Endothelial cell of hepatic sinusoid (primary cell): ENCODE results near the gene NCBP3.

Source experiments
- in situ Hi-C: cut with HindIII; loops from 2 replicates; pipeline ENCODE4 v1.10.0; 2017; ENCODE audit warnings: low sequenced_read_pairs

NCBP3 gene

DNA sequence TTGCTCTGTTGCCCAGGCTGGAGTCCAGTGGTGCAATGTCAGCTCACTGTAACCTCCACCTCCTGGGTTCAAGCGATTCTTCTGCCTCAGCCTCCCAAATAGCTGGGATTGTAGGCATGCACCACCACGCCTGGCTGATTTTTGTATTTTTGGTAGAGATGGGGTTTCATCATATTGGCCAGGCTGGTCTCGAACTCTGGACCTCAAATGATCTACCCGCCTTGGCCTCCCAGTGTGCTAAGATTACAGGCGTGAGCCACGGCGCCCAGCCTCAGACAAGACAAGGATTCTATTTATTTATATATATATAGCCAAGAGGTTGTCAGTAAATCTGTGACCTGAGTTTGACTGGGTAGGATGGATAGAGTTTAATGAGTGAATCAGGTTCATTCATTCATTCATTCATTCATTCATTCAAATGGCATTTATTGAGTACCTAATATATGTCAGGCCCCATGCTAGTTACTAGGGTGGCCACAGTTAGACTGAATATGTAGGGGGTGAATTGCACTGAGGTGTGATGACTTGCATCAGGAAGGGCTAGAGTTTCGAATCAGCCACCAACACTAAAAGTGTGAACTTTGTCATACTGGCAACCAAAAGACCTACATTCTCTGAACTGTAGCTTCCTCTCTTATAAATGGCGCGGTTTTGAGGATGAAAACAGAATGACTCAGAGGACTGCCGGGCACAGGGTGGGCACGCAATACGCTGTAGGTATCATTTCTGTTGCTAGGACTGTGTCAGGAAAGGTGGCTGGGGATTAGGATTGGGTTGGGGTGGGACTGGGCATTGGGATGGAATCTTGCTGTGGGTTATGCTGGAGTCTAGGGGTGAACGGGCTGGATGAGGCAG is 82.9 kb downstream of the NCBP3 start:
- in situ Hi-C loops: loop anchor here (10.0 kb wide), 1 partner anchor 68 kb away; the partner anchor contains the start of gene P2RX5

DNA sequence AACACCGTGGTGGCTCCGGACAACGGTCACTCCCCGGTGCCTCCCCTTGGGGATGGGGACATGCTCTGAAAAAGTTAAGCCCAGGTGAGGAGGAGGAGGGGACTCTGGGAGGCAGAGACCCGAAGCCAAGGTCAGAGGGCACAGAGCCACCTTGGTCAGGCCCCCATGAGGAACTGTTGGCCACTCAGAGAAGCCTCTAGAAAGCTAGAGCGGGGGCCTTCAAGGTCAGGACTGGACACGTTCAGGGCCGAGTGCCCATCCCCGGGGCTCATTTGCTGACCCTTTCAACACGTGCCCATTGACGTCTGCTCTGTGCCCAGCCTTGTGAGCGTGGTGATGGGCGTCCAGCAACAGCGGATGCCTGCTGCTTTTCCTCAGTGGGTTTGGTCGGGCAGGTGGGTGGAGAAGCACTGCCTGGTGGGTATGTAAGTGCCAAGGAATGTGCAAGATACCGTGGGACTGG is 84.1 kb downstream of the NCBP3 start:
- in situ Hi-C loops: loop anchor here (10.0 kb wide), 1 partner anchor 67 kb away; the partner anchor contains the start of gene P2RX5

DNA sequence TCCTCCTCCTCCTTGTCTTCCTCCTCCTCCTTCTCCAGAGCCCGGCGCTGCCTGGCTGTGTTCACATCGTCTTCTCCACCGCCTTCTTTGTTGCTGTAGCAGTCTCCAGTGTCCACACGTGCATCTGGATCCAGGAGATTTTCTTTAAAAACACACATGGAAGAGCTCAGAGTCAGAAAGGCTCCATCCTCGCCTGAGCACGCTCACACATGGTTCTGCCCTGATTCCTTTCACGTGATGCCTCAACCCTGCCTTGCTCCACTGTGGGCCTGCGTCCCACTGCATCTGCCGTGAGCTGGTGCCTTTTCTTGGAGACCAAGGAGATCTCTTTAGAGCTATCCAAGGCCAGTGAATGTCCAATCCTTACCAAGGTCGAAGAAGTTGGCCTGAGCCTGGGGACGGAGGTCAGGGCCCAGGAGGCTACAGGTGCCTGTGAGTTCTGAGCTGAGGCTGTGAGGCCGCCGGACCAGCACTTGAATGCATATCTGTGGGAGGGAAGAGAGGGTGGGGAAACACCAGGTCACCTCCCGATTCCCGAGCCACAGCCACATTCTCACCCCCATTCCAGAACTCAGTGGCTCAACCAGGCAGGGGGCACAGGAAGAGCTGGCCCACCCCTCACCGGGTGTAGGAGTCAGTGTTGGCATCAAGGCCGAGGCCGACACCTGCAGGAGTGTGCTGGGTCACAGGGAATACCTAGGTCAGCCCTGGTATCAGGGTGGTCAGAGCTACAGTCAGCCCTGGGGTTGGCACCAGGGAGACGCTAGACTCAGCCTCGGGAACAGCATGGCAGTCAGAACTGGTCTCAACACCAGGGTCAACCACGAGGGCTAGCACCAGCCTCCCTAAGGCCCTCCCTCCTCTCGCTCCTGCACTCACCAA is 84.8 kb downstream of the NCBP3 start:
- in situ Hi-C loops: loop anchor here (10.0 kb wide), 1 partner anchor 66 kb away; the partner anchor contains the start of gene P2RX5

DNA sequence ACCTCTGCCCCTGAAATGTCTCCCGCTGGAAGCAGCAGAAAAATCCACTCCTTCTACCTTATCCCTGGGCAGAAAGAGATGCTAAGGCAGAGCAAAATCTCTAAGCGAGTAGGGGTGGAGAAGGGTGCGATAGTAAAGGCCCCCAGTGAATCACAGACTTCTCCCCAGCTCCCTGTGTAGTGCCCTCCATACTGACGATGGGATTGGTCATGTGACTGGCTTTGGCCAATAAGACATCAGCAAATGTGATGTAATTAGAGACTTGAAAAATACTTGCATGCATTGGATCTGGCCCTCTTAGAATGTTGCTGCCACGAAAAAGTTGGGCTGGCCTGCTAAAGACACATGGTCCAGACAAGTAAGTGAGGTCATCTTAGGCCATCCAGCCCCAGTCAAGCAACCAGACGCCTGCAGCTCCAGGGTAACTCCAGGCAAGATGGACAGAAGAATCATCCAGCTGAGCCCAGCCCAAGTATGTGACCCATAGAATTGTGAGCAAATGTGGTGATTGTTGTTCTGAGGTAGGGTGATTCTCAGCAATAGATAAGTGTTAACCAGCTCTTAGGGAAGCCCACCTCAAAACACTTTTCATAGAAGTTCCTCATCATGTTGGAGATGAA is 86.3 kb downstream of the NCBP3 start:
- in situ Hi-C loops: loop anchor here (10.0 kb wide), 1 partner anchor 65 kb away; the partner anchor contains the start of gene P2RX5

DNA sequence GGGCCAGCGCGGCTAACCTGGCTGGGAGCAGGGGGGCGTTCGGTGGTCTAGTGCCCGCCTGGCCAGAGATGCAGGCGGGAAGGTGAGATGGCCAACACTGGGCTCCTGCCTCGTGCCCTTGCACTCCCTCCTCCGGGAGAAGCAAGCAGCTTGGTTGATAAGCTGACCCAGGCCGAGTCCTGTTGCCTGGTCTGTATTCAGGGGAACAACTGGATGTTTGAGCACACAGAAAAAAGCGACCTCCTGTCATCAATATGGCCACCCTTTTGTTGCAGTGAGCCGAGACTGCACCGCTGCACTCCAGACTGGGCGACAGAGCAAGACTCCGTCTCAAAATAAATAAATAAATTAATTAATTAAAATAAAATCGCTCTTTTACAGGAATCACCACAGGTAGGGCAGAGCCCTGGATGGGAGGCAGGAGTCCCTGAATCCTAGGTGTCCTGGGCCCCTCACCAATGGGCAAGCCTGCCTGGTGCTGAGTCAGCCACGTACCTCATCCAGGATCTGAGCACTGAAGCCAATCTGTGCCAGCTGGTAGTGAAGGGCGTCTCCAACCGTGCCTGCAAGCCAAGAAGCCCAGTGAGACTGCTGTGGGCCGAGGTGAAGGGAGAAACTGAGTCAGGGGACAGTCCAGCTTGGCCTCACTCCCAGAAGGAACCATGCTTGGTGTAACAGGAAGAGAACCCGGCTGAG is 90.6 kb downstream of the NCBP3 start:
- in situ Hi-C loops: no loop called here

DNA sequence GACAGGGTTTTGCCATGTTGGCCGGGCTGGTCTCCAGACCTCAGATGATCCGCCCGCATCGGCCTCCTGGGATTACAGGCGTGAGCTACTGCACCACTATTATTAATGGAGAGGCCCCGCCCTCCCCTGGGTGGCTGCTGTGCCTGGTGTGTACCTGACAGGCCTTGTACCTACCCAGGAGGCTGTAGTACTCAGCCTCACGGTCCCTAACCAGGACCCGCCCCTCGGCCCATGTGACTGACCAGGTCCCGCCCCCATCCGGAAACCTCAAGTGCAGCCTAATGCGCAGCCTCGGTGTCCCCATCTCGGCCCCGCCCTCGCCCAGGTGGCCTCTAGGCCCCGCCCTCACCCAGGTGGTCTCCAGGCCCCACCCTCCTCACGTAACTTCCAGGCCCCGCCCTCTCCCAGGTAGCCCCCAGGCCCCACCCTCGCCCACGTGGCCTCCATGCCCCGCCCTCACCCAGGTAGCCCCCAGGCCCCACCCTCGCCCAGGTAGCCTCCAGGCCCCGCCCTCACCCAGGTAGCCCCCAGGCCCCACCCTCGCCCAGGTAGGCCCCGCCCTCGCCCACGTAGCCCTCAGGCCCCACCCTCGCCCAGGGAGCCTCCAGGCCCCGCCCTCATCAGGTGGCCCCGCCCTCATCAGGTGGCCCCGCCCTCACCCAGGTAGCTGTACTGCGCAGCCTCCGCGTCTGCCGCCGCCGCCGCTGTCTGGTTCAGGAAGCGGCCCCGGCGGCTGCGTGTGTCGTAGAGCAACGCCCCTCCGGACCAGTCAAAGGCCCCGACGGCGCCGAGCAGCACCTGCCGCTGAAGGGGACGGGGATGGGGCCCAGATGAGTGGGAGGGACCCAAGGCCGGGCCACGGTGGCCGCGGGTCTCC is 91.3 kb downstream of the NCBP3 start:
- in situ Hi-C loops: no loop called here

DNA sequence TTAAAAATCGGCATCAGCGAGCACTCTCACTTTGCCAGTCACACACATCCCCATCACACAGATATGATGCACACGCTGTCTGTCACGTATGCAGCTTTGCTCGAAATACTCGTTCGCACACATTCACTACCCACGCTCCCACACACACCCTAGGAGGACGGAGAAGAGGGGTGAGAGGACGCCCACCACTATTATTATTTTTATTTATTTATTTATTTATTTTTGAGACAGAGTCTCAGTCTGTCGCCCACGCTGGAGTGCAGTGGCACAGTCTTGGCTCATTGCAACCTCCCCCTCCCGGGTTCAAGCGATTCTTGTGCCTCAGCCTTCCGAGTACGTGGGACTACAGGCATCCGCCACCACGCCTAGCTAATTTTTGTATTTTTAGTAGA is 92.0 kb downstream of the NCBP3 start:
- in situ Hi-C loops: no loop called here

DNA sequence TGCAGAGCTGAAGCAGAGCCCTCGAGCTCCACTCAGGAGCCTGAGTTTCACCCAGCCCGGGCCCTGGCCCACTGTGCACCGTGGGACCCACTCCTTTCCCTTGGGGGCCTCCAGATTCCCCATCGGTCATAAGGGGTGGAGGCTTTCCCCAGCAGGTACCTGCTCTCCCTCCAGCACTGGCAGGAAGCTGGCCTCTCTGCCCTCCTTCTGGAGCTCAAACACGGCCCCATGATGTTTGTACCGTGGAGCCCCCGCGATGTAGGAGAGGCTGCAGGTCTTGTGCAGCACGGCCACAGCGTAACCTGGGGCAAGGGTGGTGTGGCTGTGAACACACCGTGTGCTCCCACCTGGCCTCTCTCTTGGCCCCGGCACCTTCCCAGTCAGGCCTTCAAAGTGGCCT is 92.4 kb downstream of the NCBP3 start:
- in situ Hi-C loops: no loop called here
